CD4-positive, alpha-beta T cell treated with Interferon gamma for 1 hour (primary cell): ENCODE measurements around the gene FHIT.

Source experiments
- DNase-seq: peaks from one replicate; pipeline ENCODE4 v3.0.0-alpha.2; 2020

Gene FHIT

DNA sequence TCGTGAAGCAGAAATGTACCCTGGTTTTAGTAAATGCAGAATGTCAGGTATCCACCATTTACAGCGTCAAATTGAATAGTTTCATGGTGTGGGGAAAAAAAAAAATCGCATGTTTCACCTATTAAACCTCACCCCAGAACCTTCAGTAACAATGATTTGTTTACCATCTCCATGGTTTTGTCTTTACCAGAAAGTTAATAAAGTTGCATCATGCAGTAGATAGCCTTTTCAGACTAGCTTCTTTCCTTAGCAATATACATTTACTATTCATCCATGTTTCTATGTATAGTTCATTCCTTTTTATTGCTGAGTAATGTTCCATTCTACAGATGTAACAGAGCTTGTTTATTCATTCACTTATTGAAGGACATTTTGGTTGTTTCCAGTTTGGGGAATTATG lies 1066.1 kb downstream of the FHIT start:
- DNase-seq = no peak

GRCh38 chr3:60182697-60183096 lies 1068.6 kb downstream of the FHIT start:
- DNase-seq = no peak

GRCh38 chr3:60178931-60179653 lies 1072.2 kb downstream of the FHIT start:
- DNase-seq = no peak

DNA sequence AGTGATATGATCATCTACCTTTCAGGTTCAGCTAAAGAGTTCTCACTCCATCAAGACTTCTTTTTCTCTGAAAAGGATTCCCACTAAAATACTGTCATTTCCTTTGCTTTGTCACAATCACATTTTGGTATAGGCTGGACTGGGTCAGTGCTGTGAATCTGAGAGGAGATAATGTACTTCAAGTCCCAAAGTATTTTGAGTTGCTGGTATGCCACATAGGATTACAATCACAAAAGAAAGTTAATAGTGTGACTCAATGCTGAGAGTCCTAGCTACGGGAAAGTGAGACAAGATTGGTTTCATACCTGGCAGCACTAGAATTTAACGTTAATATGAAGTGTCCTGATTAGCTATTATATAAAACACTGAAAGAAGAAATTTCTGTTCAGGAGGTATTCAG lies 1073.5 kb downstream of the FHIT start:
- DNase-seq = no peak

DNA sequence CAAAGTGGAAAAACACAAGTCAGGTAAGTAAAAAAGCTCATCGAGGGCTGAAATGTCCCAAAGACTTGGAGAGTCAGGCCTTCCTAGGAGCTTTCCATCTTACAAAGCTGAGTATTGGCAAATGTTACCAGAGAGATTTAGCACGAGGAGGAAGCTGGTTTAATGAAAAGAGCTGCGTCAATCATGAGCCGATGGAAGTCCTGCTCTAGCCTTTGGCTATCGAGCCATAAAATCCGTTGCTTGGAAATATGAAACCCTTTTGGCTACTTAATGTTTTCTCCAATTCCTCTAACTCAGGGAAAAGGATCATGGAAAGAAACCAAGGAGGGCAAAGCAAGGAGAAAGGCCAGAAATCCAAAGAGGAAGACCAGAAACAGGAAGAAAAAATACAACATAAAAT lies 1074.6 kb downstream of the FHIT start:
- no peak for DNase-seq

DNA sequence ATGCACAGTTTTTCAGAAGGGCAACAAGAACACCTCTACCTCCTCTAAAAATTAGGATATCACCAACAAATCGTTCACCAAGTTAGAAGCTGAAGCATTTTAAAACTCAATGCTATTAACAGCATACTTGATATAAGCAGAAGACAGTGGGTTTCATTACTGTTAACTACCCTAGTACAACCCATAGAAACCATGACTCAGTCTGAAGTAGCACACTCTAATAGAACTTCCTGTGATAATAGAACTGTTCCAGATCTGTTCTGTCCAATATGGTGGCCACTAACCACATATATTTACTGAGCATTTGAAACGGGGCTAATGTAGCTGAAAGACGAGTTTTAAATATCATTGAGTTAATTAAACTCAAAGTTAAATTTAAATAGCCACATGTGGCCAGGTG lies 1075.6 kb downstream of the FHIT start:
- no peak for DNase-seq

DNA sequence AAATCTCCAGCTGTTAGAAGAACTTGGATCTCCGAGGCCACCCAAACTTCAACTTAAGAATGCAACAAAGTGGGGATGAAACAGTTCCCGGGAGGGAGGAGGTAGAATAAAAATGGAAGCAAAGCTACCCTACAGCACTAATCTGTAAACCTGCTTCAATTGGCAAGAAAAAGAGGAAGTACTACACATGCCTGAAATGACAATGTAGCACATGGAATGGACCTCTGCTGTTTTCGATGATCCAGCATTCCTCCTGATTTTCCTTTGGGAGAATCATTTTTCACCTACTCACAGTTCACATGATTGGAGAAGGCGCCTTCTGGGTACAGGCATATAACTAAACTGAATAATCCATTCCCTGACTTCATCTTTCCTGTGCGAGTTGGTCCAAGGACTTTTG lies 1081.5 kb downstream of the FHIT start:
- DNase-seq = no peak

DNA sequence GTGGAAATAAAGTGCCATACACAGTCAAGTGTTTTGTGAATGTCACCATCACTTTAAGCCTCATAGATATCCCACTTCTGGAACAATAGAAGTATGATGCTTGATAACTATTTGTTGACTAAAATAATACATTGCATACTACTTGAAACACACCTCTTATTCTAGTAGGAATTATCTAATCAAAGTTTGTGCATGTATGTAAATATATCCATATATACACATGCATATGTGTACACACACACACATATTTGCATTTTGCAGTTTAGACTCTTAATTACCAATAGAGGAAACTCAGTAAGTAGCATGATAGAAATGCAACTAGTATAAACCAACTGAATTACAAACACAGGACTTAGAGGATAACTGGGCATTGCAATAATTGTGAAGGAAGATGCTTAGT lies 1084.1 kb downstream of the FHIT start:
- DNase-seq = no peak

- DNase-seq = no peak
These were observed 1090.2 kb downstream of the FHIT start for GRCh38 chr3:60160822-60161748.

- no peak for DNase-seq
These were observed 1091.0 kb downstream of the FHIT start for GRCh38 chr3:60160111-60160821.

DNA sequence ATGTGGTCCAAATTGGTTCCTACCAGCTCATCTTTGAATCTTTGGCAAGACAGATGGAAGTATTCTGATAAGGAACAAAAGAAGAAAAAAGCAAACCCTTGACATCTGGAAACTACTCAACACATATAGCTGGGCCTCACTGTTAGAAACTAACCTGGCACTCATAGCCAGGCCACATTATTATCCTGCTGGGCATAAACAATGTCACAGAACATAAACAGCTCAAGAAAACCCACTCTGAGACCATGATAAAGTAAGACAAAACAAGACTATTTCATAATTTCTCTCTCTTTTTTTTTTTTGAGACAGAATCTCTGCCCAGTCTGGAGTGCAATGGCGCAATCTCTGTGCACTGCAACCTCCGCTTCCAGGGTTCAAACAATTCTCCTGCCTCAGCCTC lies 1093.2 kb downstream of the FHIT start:
- no peak for DNase-seq

GRCh38 chr3:60154011-60154410 lies 1097.2 kb downstream of the FHIT start:
- no peak for DNase-seq

DNA sequence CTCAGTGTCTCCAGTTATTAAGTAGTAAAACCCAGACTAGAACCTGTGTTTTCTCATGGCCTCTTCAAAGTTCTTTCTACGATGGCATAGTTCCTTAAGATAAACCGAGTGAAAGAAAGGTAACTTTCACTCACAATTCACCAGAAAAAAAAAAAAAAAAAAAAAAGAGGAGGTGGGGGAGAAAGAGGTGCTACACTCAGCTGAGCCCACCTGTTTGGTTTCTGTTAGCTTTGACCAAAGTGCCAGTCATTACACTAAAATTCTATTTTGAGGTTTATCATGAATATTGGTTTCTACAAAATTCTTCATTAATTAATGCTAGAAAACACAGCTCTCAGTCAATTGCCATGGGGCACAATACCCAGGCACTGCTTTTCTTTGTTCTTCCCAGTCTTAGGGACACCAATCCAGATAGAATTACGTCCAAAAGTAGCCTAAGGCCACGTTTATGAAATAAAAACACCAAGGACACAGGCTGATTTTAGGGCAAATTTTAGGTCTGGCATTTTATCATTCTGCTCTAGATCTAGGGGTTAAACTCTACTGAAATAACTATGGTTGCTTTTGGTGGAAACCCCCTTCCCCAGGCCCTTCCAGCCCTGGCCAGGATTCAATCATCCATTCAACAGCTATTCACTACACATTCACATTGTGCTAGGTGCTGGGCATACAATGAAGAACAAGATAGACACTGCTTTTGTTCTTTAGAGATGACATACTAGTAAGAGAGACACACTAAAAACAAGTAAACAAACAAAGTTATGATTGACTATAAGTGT lies 1097.8 kb downstream of the FHIT start:
- no peak for DNase-seq

GRCh38 chr3:60149501-60149900 lies 1101.8 kb downstream of the FHIT start:
- no peak for DNase-seq

DNA sequence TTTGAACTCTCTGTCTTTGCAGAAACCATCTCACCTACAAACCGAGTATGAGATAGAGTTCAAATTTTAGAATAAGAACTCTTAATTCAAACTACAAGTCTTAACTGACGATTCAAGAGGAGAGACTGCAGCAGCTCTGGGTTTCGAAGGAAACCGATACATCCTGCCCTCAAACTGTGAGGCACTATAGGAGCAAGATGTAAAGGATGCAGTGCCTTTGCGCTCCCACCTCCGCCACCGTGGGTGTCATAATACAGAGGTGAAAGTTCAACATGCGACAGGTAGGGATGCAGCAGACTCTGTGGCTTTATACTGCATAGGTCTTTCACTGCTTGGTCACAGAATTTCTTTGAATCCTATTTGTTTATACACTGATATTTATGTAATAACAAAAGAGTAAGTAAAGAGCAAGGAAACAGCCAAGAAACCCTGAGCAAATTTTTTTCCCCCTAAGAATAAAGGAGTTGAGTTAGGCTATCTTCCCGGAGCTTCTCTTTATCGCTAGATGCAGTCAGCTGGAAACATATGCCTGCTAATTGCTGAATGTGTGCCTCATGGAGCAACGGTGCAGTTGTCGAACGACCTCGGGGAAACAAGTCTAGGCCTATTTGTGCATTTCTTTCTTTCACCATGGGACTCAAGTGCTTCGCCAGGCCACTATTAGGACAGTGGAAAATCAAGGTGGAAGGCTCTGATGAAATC lies 1103.9 kb downstream of the FHIT start:
- no peak for DNase-seq

DNA sequence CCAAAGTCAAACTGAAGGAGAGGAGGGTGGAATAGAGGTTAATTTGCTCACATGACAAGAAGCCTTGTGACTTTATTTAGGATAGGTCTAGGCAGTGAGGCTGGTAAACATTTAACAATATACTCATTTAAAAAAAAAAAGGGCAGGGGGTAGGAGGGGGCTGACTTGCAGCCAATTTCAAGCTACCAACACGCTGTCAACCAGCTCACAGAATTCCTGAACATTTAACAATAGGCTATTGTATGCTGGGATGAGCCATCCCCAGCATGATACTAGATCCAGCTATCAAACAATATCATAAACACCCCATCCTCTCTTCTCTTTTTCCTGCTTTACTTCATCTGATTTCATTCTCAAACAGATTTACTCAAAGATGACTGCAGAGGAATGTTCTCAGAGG lies 1105.1 kb downstream of the FHIT start:
- DNase-seq = no peak

GRCh38 chr3:60144071-60144470 lies 1107.2 kb downstream of the FHIT start:
- DNase-seq = no peak

DNA sequence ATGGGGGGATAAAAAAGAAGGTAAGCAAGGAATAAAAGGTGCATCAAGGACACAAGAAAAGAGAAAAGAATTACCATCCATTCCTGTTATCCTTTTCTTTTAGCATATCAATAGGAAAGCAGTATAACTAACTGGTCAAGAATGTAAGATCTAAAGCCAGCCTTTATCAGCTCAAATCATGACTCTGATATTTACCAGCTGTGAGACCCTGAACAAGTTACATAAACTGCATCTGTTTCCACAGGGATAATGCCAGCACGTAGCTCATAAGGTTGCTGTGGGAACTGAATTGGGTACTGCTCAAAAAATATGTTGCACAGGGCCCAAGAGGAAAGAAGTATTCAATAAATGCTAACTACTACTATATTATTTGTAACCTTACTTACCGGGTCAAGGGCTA lies 1109.2 kb downstream of the FHIT start:
- no peak for DNase-seq

DNA sequence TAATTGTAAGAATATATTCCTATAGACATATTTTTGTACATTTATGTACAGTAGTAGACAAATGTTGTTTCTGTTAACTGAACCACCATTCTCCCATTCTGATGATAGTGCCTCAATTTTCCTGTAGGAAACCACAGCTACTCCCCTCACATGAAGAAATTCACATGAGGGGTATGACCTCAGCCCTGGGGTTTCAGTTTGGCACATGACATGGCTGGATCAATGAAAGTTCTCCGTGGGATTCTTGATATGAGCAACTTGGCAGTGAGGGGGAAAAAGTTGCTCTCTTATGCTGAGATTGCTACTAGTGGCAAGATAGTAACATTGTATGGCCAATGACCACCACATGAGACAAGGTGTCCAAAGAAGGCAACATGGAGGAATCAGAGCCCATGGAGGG lies 1111.1 kb downstream of the FHIT start:
- no peak for DNase-seq

- no peak for DNase-seq
These were observed 1114.7 kb downstream of the FHIT start for GRCh38 chr3:60136601-60137000.

- DNase-seq = no peak
These were observed 1115.8 kb downstream of the FHIT start for GRCh38 chr3:60135474-60135873.
